GM19452 (cell line): ENCODE results near the gene ZNF219.
"Not testable (repeated sequence)": the region's sequence is repeated elsewhere in the genome, so short reads cannot be mapped to it uniquely, and the experiment has no call there.

Experiments used
- ATAC-seq: cut with Tn5 transposase; IDR thresholded peaks from one replicate; pipeline ENCODE4 v1.9.1; 2021; ENCODE audit not compliant: unreplicated experiment

Gene ZNF219

GRCh38 chr14:21048638-21049037, 49.8 kb downstream of the ZNF219 start:
- no peak for ATAC-seq

- ATAC-seq, result no peak
Measured at GRCh38 chr14:21047378-21047781, 51.1 kb downstream of the ZNF219 start.

- no peak for ATAC-seq
Measured at GRCh38 chr14:21043974-21044618, 54.4 kb downstream of the ZNF219 start.

GRCh38 chr14:21043387-21043973, 55.0 kb downstream of the ZNF219 start:
- ATAC-seq, result no peak

GRCh38 chr14:21042918-21043317, 55.5 kb downstream of the ZNF219 start:
- ATAC-seq, result no peak

- ATAC-seq, result no peak
Measured at GRCh38 chr14:21041676-21042433, 56.6 kb downstream of the ZNF219 start, which contains the start of gene RNASE7. Gene RNASE7, plus strand, starts transcription at chr14:21042362. Its CDS starts 631 bp downstream, at chr14:21042993.

- not testable (repeated sequence) for ATAC-seq
Measured at GRCh38 chr14:21040941-21041340, 57.5 kb downstream of the ZNF219 start.

GRCh38 chr14:21040370-21040925, 58.0 kb downstream of the ZNF219 start:
- no peak for ATAC-seq
